HG02981 (cell line): ENCODE results near the gene TAS2R38.
"Not testable (repeated sequence)": the region's sequence is repeated elsewhere in the genome, so short reads cannot be mapped to it uniquely, and the experiment has no call there.

Experiments used
- ATAC-seq: cut with Tn5 transposase; IDR thresholded peaks from one replicate; pipeline ENCODE4 v1.9.1; 2021; ENCODE audit warnings: mild to moderate bottlenecking, moderate library complexity; ENCODE audit not compliant: unreplicated experiment

Gene TAS2R38

GRCh38 chr7:141973673-141974072 lies at the start of gene TAS2R38:
Gene TAS2R38 (minus strand): TSS chr7:141973773. CDS start chr7:141973689, 84 bp downstream.
- ATAC-seq = no peak

- no peak for ATAC-seq
Observed at GRCh38 chr7:142018154-142018553, 44.6 kb upstream of the TAS2R38 start.

GRCh38 chr7:142017451-142017850 lies 43.9 kb upstream of the TAS2R38 start:
- ATAC-seq = no peak

GRCh38 chr7:142012825-142013511 lies 39.4 kb upstream of the TAS2R38 start:
- no peak for ATAC-seq

GRCh38 chr7:142010952-142011548 lies 37.5 kb upstream of the TAS2R38 start:
- ATAC-seq = no peak

GRCh38 chr7:142009187-142009586 lies 35.6 kb upstream of the TAS2R38 start:
- ATAC-seq = no peak

- no peak for ATAC-seq
Observed at GRCh38 chr7:142006577-142006976, 33.0 kb upstream of the TAS2R38 start.

- ATAC-seq = no peak
Observed at GRCh38 chr7:142002179-142002578, 28.6 kb upstream of the TAS2R38 start.

- no peak for ATAC-seq
Observed at GRCh38 chr7:142001163-142001874, 27.7 kb upstream of the TAS2R38 start.

- no peak for ATAC-seq
Observed at GRCh38 chr7:142000244-142000643, 26.7 kb upstream of the TAS2R38 start.

- ATAC-seq = no peak
Observed at GRCh38 chr7:141999058-141999623, 25.6 kb upstream of the TAS2R38 start.

GRCh38 chr7:141993354-141993753 lies 19.8 kb upstream of the TAS2R38 start:
- no peak for ATAC-seq

GRCh38 chr7:141992688-141993087 lies 19.1 kb upstream of the TAS2R38 start:
- no peak for ATAC-seq

- no peak for ATAC-seq
Observed at GRCh38 chr7:141992156-141992555, 18.6 kb upstream of the TAS2R38 start.

GRCh38 chr7:141991140-141991539 lies 17.6 kb upstream of the TAS2R38 start:
- no peak for ATAC-seq

- no peak for ATAC-seq
Observed at GRCh38 chr7:141990011-141990725, 16.6 kb upstream of the TAS2R38 start.

- ATAC-seq = not testable (repeated sequence)
Observed at GRCh38 chr7:141987803-141988202, 14.2 kb upstream of the TAS2R38 start.

- no peak for ATAC-seq
Observed at GRCh38 chr7:141986923-141987322, 13.3 kb upstream of the TAS2R38 start.

GRCh38 chr7:141985926-141986325 lies 12.4 kb upstream of the TAS2R38 start:
- not testable (repeated sequence) for ATAC-seq

GRCh38 chr7:141979568-141979967 lies 6.0 kb upstream of the TAS2R38 start:
- ATAC-seq = no peak

- no peak for ATAC-seq
Observed at GRCh38 chr7:141978351-141978750, 4.8 kb upstream of the TAS2R38 start.
